K562 (cell line): ENCODE data around the gene CNTF. TPM values are rescaled to one million over a fixed set of nuclear protein-coding genes. Genes with fewer than 3 reads are reported as not detected.

Experiments used
- ATAC-seq: fragments of 200-7000 bp; cut with Tn5 transposase; 3 replicates; pipeline ENCODE4 v1.9.1; 2020; ENCODE audit warnings: moderate library complexity
- BruUV-seq: library from RNA; stranded (reverse); fragments of 400-500 nt; replicated peaks from 2 replicates; lab custom pipeline; 2021; lab: Mats Ljungman, UMichigan
- CTCF ChIA-PET: fragments of 300-600 bp; formaldehyde crosslinking; extraction: SDS; loops from one replicate; lab custom pipeline; 2021; ENCODE audit warnings: low intra/inter-chr PET ratio; lab: Yijun Ruan, JAX
- POLR2A ChIA-PET: fragments of 300-600, 350-650 bp; sonication (Branson Sonifier 250); formaldehyde crosslinking; extraction: SDS; loops from one replicate; lab custom pipeline; 2021; ENCODE audit warnings: antibody characterized with exemption, inconsistent platforms; lab: Yijun Ruan, JAX
- DNase-seq, 4 experiments: peaks; one replicate each; pipeline versions ENCODE4 v3.0.0 to v3.0.0-alpha.2; 2011 to 2018; ENCODE audit warnings: low spot score in 3 of 4, mixed read lengths in 3 of 4; ENCODE audit errors: extremely low read depth in 1 of 4
- FAIRE-seq: peaks from 2 replicates; lab custom pipeline; 2011; peaks lifted over from hg19 to GRCh38; lab: Jason Lieb, UNC
- H2AFZ ChIP-seq: 2 replicates; pipeline ENCODE4 v1.6.0; 2011; ENCODE audit warnings: low read depth, low read length, control low read depth, inconsistent platforms
- H3K27ac ChIP-seq: fragments of 200-600 bp; 3 replicates; pipeline ENCODE4 v1.8.0; 2011; ENCODE audit warnings: low read depth, mild to moderate bottlenecking, control low read depth, inconsistent platforms, low read length, moderate library complexity, mixed read lengths; ENCODE audit errors: extremely low read depth
- H3K27me3 ChIP-seq, 2 experiments: fragments of 300-600 bp in 1 of 2; 2 replicates in 1 of 2; 3 replicates in 1 of 2; pipeline versions ENCODE4 v1.6.0 to v1.8.0; 2011; ENCODE audit warnings: inconsistent platforms in 2 of 2, low read length in 2 of 2, mild to moderate bottlenecking in 1 of 2, mixed read lengths in 1 of 2, moderate library complexity in 1 of 2; ENCODE audit not compliant: control insufficient read depth in 2 of 2, insufficient read depth in 2 of 2
- H3K36me3 ChIP-seq: fragments of 300-600 bp; 3 replicates; pipeline ENCODE4 v1.8.0; 2011; ENCODE audit warnings: mild to moderate bottlenecking, low read length, inconsistent platforms; ENCODE audit not compliant: control insufficient read depth, insufficient read depth
- H3K4me1 ChIP-seq, 2 experiments: fragments of 200-600 bp in 1 of 2; replicated peaks in 1 of 2; 2 replicates in 1 of 2; 3 replicates in 1 of 2; pipeline versions ENCODE4 v1.5.1 to v1.8.0; 2011; ENCODE audit warnings: inconsistent platforms in 2 of 2, low read length in 2 of 2, mild to moderate bottlenecking in 1 of 2, mixed read lengths in 1 of 2, moderate library complexity in 1 of 2; ENCODE audit not compliant: control insufficient read depth in 2 of 2, insufficient read depth in 2 of 2
- H3K4me2 ChIP-seq: 2 replicates; pipeline ENCODE4 v1.6.1; 2011; ENCODE audit warnings: low read length, control low read depth, inconsistent platforms, mixed read lengths; ENCODE audit not compliant: insufficient read depth
- H3K4me3 ChIP-seq: fragments of 200-600 bp; sonication (generic), shearing (Covaris generic); 2 replicates; pipeline ENCODE4 v1.5.1; 2016; ENCODE audit warnings: control low read depth, inconsistent platforms
- H3K79me2 ChIP-seq: fragments of 200-600 bp; 3 replicates; pipeline ENCODE4 v1.8.0; 2011; ENCODE audit warnings: low read length, inconsistent platforms; ENCODE audit not compliant: control insufficient read depth, insufficient read depth
- H3K9ac ChIP-seq, 2 experiments: 2 replicates each; pipeline versions ENCODE4 v1.6.0 to v1.6.1; 2011; ENCODE audit warnings: low read depth in 2 of 2, low read length in 2 of 2, control low read depth in 1 of 2, inconsistent platforms in 1 of 2, mild to moderate bottlenecking in 1 of 2, mixed read lengths in 1 of 2; ENCODE audit not compliant: insufficient read depth in 1 of 2
- H3K9me1 ChIP-seq: one replicate; pipeline ENCODE4 v1.6.0; 2011; ENCODE audit warnings: inconsistent platforms, mild to moderate bottlenecking, low read length, moderate library complexity; ENCODE audit not compliant: control insufficient read depth, insufficient read depth
- H3K9me3 ChIP-seq: replicated peaks from 2 replicates; pipeline ENCODE4 v1.5.1; 2011; ENCODE audit warnings: low read depth, low read length, inconsistent platforms; ENCODE audit not compliant: control insufficient read depth, insufficient read depth
- H4K20me1 ChIP-seq: replicated peaks from 2 replicates; pipeline ENCODE4 v1.6.1; 2011; ENCODE audit warnings: low read length, inconsistent platforms, mixed read lengths; ENCODE audit not compliant: control insufficient read depth, insufficient read depth
- CHCHD3 ChIP-seq: fragments of 250-450 bp; sonication (Bioruptor Pico); IDR thresholded peaks from 2 replicates; pipeline ENCODE4 v2.1.2; 2022; ENCODE audit warnings: mild to moderate bottlenecking
- CREBBP ChIP-seq: IDR thresholded peaks from one replicate; pipeline ENCODE4 v1.6.1; 2012; ENCODE audit warnings: low read depth, mild to moderate bottlenecking, control low read depth, inconsistent platforms, low read length
- DMBX1 ChIP-seq: fragments of 250-450 bp; sonication (Bioruptor Pico); IDR thresholded peaks from 2 replicates; pipeline ENCODE4 v1.8.0; 2022; ENCODE audit warnings: inconsistent platforms, mild to moderate bottlenecking, moderate library complexity, borderline replicate concordance
- MBD2 ChIP-seq: sonication (generic); IDR thresholded peaks from 2 replicates; pipeline ENCODE4 v1.6.1; 2016; ENCODE audit warnings: low read depth, borderline replicate concordance
- PHF20 ChIP-seq: fragments of 450-650 bp; IDR thresholded peaks from 2 replicates; pipeline ENCODE4 v1.6.1; 2018; ENCODE audit not compliant: partially characterized antibody
- TCF7 ChIP-seq: sonication (generic); IDR thresholded peaks from 2 replicates; pipeline ENCODE4 v1.6.1; 2016; ENCODE audit warnings: antibody characterized with exemption, borderline replicate concordance
- WGBS: fragments of 100-300 bp; shearing (Covaris generic); methylation state at CpG from one replicate; pipeline ENCODE4 v1.1.6; 2016; ENCODE audit warnings: low coverage, mixed read lengths; ENCODE audit not compliant: insufficient coverage; ENCODE audit errors: missing lambda C conversion rate; 5-methylcytosine and 5-hydroxymethylcytosine counted together
- in situ Hi-C: fragments of 300-500 bp; cut with MboI; formaldehyde crosslinking; loops from 4 replicates; pipeline ENCODE4 v1.15.0; 2018; ENCODE audit warnings: inconsistent platforms, mixed read lengths
- intact Hi-C: fragments of 100-400 bp; cut with micrococcal nuclease; formaldehyde crosslinking; loops from 2 replicates; pipeline ENCODE4 v1.14.2; 2022
- polyA plus RNA-seq, 8 experiments: library from polyadenylated mRNA; depleted of rRNA in 4 of 8; stranded (reverse) in 5 of 8; unstranded in 3 of 8; fragments of >200 nt; fragmentation: Nextera tagmentation in 2 of 8; fragmentation: Illumina TruSeq in 1 of 8; extraction: Ambion mirVana in 2 of 8; extraction: Trizol in 1 of 8; gene quantifications; 2 replicates each; pipeline versions ENCODE4 v1.2.1 to v1.2.3, GENCODE V29; 2011 to 2014; ENCODE audit warnings: inconsistent platforms in 1 of 8, missing spikeins in 1 of 8
- total RNA-seq, 7 experiments: library from RNA; depleted of rRNA in 6 of 7; stranded (reverse); fragments of >200 nt in 6 of 7; fragmentation: Illumina TruSeq in 2 of 7; extraction: Trizol in 2 of 7; gene quantifications; 2 replicates each; pipeline versions ENCODE4 v1.2.1 to v1.2.3, GENCODE V29; 2011 to 2021; ENCODE audit warnings: low replicate concordance in 1 of 7

CNTF gene
- total and polyA plus RNA-seq, 9 of the 15 experiments (the other 6 are each of a cell fraction or from before 2014, with no cell fraction given) = 0.17 to 5.0 (median 2.3) TPM

GRCh38 chr11:58641341-58641740 lies 18.9 kb downstream of the CNTF start:
- ATAC-seq (no peak), DNase-seq (no peak), FAIRE-seq (no peak)
- BruUV-seq = no TSS peak
- peaks cover 3% of the 10 kb centered on the region; the same call in 1 of the 2 replicates for H3K9me3 ChIP-seq
- in situ Hi-C loops = loop anchor here (5.0 to 25.0 kb wide), 2 partner anchors 256 to 496 kb away; partner anchors contain the start of gene FAM111A
- no peak overlapping the region for H3K4me2 ChIP-seq
- ChIA-PET CTCF (interaction anchor here (0.6 kb wide), 1 partner anchor 9 kb away, joined by 3 read pairs; no protein-coding TSS in a partner anchor), POLR2A (no interaction called here)
- no peaks in the 10 kb centered on the region for H4K20me1 ChIP-seq
- intact Hi-C loops = no loop called here
- H3K4me3 ChIP-seq = no peak overlapping the region
- H3K9ac ChIP-seq = no peak overlapping the region
- no peak overlapping the region for H3K27ac ChIP-seq
- no peaks in the 10 kb centered on the region for H3K9me1 ChIP-seq
- H3K27me3 ChIP-seq = no peaks in the 10 kb centered on the region
- no peak overlapping the region for H2AFZ ChIP-seq
- TF ChIP-seq DMBX1 (CRISPR knock-in tag) (no peak), CHCHD3 (CRISPR knock-in tag) (no peak), TCF7 (no peak), CREBBP (no peak), MBD2 (no peak), PHF20 (no peak)
- TF ChIP-seq, all 486 proteins: peak for 0
- Histone ChIP-seq H3K4me1 (peaks cover 0 to 9% of the 10 kb centered on the region in 2 experiments; a peak in 3 of 5 replicates), H3K36me3 (no peaks in the 10 kb centered on the region), H3K79me2 (no peaks in the 10 kb centered on the region)
- 44% methylated on average over 3 of the region's 3 CpGs for WGBS
